ENCODE measurements around the gene ESYT2. TPM values are rescaled to one million over a fixed set of nuclear protein-coding genes. Genes with fewer than 3 reads are reported as not detected.

Gene ESYT2
- total and polyA plus RNA-seq, 9 of the 15 experiments (the other 6 are each of a cell fraction or from before 2014, with no cell fraction given): 5.8 to 86.9 (median 64.7) TPM

- TF ChIP-seq ZBTB8A (IDR thresholded peaks at IDR 0.05; ENCODE audit: partially characterized antibody) (no peak), TFE3 (CRISPR knock-in tag; IDR thresholded peaks at IDR 0.05) (no peak), PHF20 (IDR thresholded peaks at IDR 0.05; ENCODE audit: partially characterized antibody) (peak; percentile 38), IRF2 (CRISPR knock-in tag; IDR thresholded peaks at IDR 0.05) (no peak), ILF3 (IDR thresholded peaks at IDR 0.05; ENCODE audit: borderline replicate concordance) (no peak), ZSCAN29 (IDR thresholded peaks at IDR 0.05) (peak; percentile 11; the same call in 1 of the 2 replicates), ZNF12 (CRISPR knock-in tag; IDR thresholded peaks at IDR 0.05) (no peak), ZNF830 (CRISPR knock-in tag; IDR thresholded peaks at IDR 0.05) (0 out of 2 replicates have a peak, but pooled peaks have one; percentile 56), SLC30A9 (CRISPR knock-in tag; IDR thresholded peaks at IDR 0.05) (no peak), GATAD2B (IDR thresholded peaks at IDR 0.05; ENCODE audit: borderline replicate concordance) (no peak), PTRF (tag; IDR thresholded peaks at IDR 0.05) (no peak), ZBTB9 (CRISPR knock-in tag; IDR thresholded peaks at IDR 0.05) (peak; percentile 89; the same call in 1 of the 2 replicates), DDX20 (tag; IDR thresholded peaks at IDR 0.05; ENCODE audit: low read depth) (no peak), ELK1 (CRISPR knock-in tag; IDR thresholded peaks at IDR 0.05) (no peak), SOX6 (IDR thresholded peaks at IDR 0.05) (peak; percentile 76), BACH1 (tag; IDR thresholded peaks at IDR 0.05) (peak; percentile 51), TFAM (CRISPR knock-in tag; conservative IDR thresholded peaks at IDR 0.05) (no peak), FOXA1 (IDR thresholded peaks at IDR 0.05; ENCODE audit: borderline replicate concordance) (no peak), ZNF696 (CRISPR knock-in tag; conservative IDR thresholded peaks at IDR 0.05) (no peak), ZFP91 (CRISPR knock-in tag; IDR thresholded peaks at IDR 0.05) (peak; percentile 88), BRD4 (IDR thresholded peaks at IDR 0.05) (no peak; the same call in 1 of the 2 replicates), NR2F6 (CRISPR knock-in tag; IDR thresholded peaks at IDR 0.05) (no peak)
These were observed 34.5 kb upstream of the ESYT2 start (continued) for GRCh38 chr7:158863611-158864506.

Measured in K562 (cell line).